Bronchial epithelial cell (primary cell): ENCODE results near the gene ZC2HC1C. TPM values are rescaled to one million over a fixed set of nuclear protein-coding genes. Genes with fewer than 3 reads are reported as not detected.

Source experiments
- DNase-seq: peaks from one replicate; pipeline ENCODE4 v3.0.0-alpha.2; 2010; ENCODE audit warnings: low read depth
- FAIRE-seq: peaks from 2 replicates; lab custom pipeline; 2011; peaks lifted over from hg19 to GRCh38; lab: Jason Lieb, UNC
- H3K27me3 ChIP-seq: 2 replicates; pipeline ENCODE4 v1.5.1; 2011; ENCODE audit warnings: low read length; ENCODE audit not compliant: control insufficient read depth, insufficient read depth
- H3K36me3 ChIP-seq: 2 replicates; pipeline ENCODE4 v1.5.1; 2011; ENCODE audit warnings: low read length; ENCODE audit not compliant: control insufficient read depth, insufficient read depth
- H3K4me3 ChIP-seq: 2 replicates; pipeline ENCODE4 v1.5.1; 2011; ENCODE audit warnings: mild to moderate bottlenecking, low read depth, low read length, control low read depth
- CTCF ChIP-seq: IDR thresholded peaks from 2 replicates; pipeline ENCODE4 v1.5.1; 2011; ENCODE audit warnings: mild to moderate bottlenecking, moderate library complexity, low read length, control low read depth, inconsistent platforms; ENCODE audit not compliant: insufficient read depth, severe bottlenecking
- total RNA-seq: library from RNA; depleted of rRNA; stranded (reverse); fragments of >200 nt; gene quantifications from 2 replicates; pipeline ENCODE4 v1.2.1, GENCODE V29; 2014

The ZC2HC1C gene
- 0.53 and 0.90 TPM in 2 replicates for total RNA-seq

- no peaks in the 10 kb centered on the region for H3K27me3 ChIP-seq
- no peak for TF ChIP-seq CTCF
- peak within 1 kb of the TSS; percentile 53 for H3K4me3 ChIP-seq
- FAIRE-seq (no peak), DNase-seq (peak; percentile 78)
- H3K36me3 ChIP-seq: no peaks in the 10 kb centered on the region
These were observed at the start of gene ZC2HC1C for GRCh38 chr14:75069121-75069810. ZC2HC1C (plus strand) TSS chr14:75069641; CDS start chr14:75070574, 933 bp downstream.

GRCh38 chr14:75022655-75023054 lies 46.8 kb upstream of the ZC2HC1C start:
- no peak overlapping the region for H3K4me3 ChIP-seq
- peaks cover 8% of the 10 kb centered on the region for H3K36me3 ChIP-seq
- H3K27me3 ChIP-seq: no peaks in the 10 kb centered on the region
- DNase-seq (no peak), FAIRE-seq (no peak)
- peak; percentile 24 for TF ChIP-seq CTCF

- Histone ChIP-seq H3K4me3 (no peak overlapping the region), H3K36me3 (peaks cover 7% of the 10 kb centered on the region), H3K27me3 (no peaks in the 10 kb centered on the region)
- TF ChIP-seq CTCF: no peak
- DNase-seq: no peak
- FAIRE-seq: no peak
These were observed 46.3 kb upstream of the ZC2HC1C start for GRCh38 chr14:75023108-75023507.

GRCh38 chr14:75025082-75025481 lies 44.4 kb upstream of the ZC2HC1C start:
- peaks cover 4% of the 10 kb centered on the region for H3K36me3 ChIP-seq
- no peak for FAIRE-seq

GRCh38 chr14:75025876-75026275 lies 43.6 kb upstream of the ZC2HC1C start:
- DNase-seq (no peak), FAIRE-seq (no peak)
- no peak for TF ChIP-seq CTCF
- peaks cover 3% of the 10 kb centered on the region for H3K36me3 ChIP-seq
- no peaks in the 10 kb centered on the region for H3K27me3 ChIP-seq
- H3K4me3 ChIP-seq: no peak overlapping the region

More at GRCh38 chr14:75025082-75025481, 44.4 kb upstream of the ZC2HC1C start:
- TF ChIP-seq CTCF: no peak
- DNase-seq: peak; percentile 71
- Histone ChIP-seq H3K27me3 (no peaks in the 10 kb centered on the region), H3K4me3 (no peak overlapping the region)

GRCh38 chr14:75030147-75030546 lies 39.3 kb upstream of the ZC2HC1C start:
- Histone ChIP-seq H3K27me3 (no peaks in the 10 kb centered on the region), H3K4me3 (no peak overlapping the region), H3K36me3 (peaks cover 4% of the 10 kb centered on the region)
- DNase-seq (no peak), FAIRE-seq (no peak)
- no peak for TF ChIP-seq CTCF
